Neural progenitor cell (in vitro differentiated cells): ENCODE measurements around the gene PROB1.

ENCODE experiments used
- CTCF ChIP-seq: fragments of 200-600 bp; sonication (generic); IDR thresholded peaks from 2 replicates; pipeline ENCODE4 v1.5.1; 2017; ENCODE audit warnings: antibody characterized with exemption, mild to moderate bottlenecking
- EZH2 ChIP-seq: fragments of 200-600 bp; sonication (generic); IDR thresholded peaks from 2 replicates; pipeline ENCODE4 v1.6.1; 2017; ENCODE audit warnings: antibody characterized with exemption, mild to moderate bottlenecking, moderate library complexity
- EZH2phosphoT487 ChIP-seq: fragments of 200-600 bp; sonication (generic); IDR thresholded peaks from 2 replicates; pipeline ENCODE4 v1.6.1; 2017; ENCODE audit warnings: antibody characterized with exemption

- TF ChIP-seq EZH2 (no peak), CTCF (peak; percentile 93), EZH2phosphoT487 (no peak)
Measured at GRCh38 chr5:139422307-139422893, 27.5 kb upstream of the PROB1 start.
